GM18520 (cell line): ENCODE measurements around the gene ANKRD60.

Experiments
- ATAC-seq: cut with Tn5 transposase; IDR thresholded peaks from one replicate; pipeline ENCODE4 v1.9.1; 2021; ENCODE audit not compliant: unreplicated experiment

Gene ANKRD60

GRCh38 chr20:58228484-58229197 is at the start of gene ANKRD60:
Gene ANKRD60 (minus strand): TSS chr20:58228653. CDS start chr20:58228653, 0 bp downstream.
- ATAC-seq = no peak

- no peak for ATAC-seq
These were observed 49.4 kb upstream of the ANKRD60 start for GRCh38 chr20:58277578-58278472.

- no peak for ATAC-seq
These were observed 48.7 kb upstream of the ANKRD60 start for GRCh38 chr20:58277107-58277506.

GRCh38 chr20:58274384-58274783 is 45.9 kb upstream of the ANKRD60 start:
- ATAC-seq = no peak

GRCh38 chr20:58271606-58272351 is 43.3 kb upstream of the ANKRD60 start:
- no peak for ATAC-seq

- ATAC-seq = no peak
These were observed 40.6 kb upstream of the ANKRD60 start for GRCh38 chr20:58268936-58269619.

- ATAC-seq = no peak
These were observed 40.0 kb upstream of the ANKRD60 start for GRCh38 chr20:58268421-58268821.

- ATAC-seq = no peak
These were observed 39.1 kb upstream of the ANKRD60 start for GRCh38 chr20:58267389-58268215.

- ATAC-seq = no peak
These were observed 35.8 kb upstream of the ANKRD60 start for GRCh38 chr20:58264271-58264670.

GRCh38 chr20:58261660-58262059 is 33.2 kb upstream of the ANKRD60 start:
- no peak for ATAC-seq

- ATAC-seq = no peak
These were observed 31.6 kb upstream of the ANKRD60 start for GRCh38 chr20:58260006-58260405.

GRCh38 chr20:58256842-58257241 is 28.4 kb upstream of the ANKRD60 start:
- ATAC-seq = no peak

- no peak for ATAC-seq
These were observed 27.9 kb upstream of the ANKRD60 start for GRCh38 chr20:58256307-58256706.

GRCh38 chr20:58254890-58255289 is 26.4 kb upstream of the ANKRD60 start:
- ATAC-seq = no peak

GRCh38 chr20:58251979-58252591 is 23.6 kb upstream of the ANKRD60 start:
- no peak for ATAC-seq

GRCh38 chr20:58251348-58251978 is 23.0 kb upstream of the ANKRD60 start:
- ATAC-seq = no peak

GRCh38 chr20:58246346-58246745 is 17.9 kb upstream of the ANKRD60 start:
- ATAC-seq = no peak

GRCh38 chr20:58245931-58246330 is 17.5 kb upstream of the ANKRD60 start:
- no peak for ATAC-seq
